HepG2 (cell line): ENCODE data around the gene ST3GAL2. TPM values are rescaled to one million over a fixed set of nuclear protein-coding genes. Genes with fewer than 3 reads are reported as not detected.

Experiments used
- CBX5 ChIP-seq: sonication (generic); formaldehyde crosslinking; IDR thresholded peaks from 2 replicates; pipeline ENCODE4 v1.4.0; 2020; ENCODE audit warnings: missing genetic modification reagents, borderline replicate concordance
- FOXK2 ChIP-seq: fragments of 450-650 bp; IDR thresholded peaks from 2 replicates; pipeline ENCODE4 v1.6.1; 2016
- HNRNPH1 ChIP-seq: fragments of 200-400 bp; formaldehyde crosslinking; optimal IDR thresholded peaks from 2 replicates; pipeline ENCODE3; 2017; ENCODE audit warnings: mild to moderate bottlenecking, low read depth, low read length
- ISX ChIP-seq: sonication (generic); formaldehyde crosslinking; conservative IDR thresholded peaks from 2 replicates; pipeline ENCODE4 v1.5.0; 2020; ENCODE audit warnings: missing genetic modification reagents
- PRDM15 ChIP-seq: sonication (generic); formaldehyde crosslinking; IDR thresholded peaks from 2 replicates; pipeline ENCODE4 v1.4.0; 2020; ENCODE audit warnings: missing genetic modification reagents
- TCF7 ChIP-seq: sonication (generic); IDR thresholded peaks from 2 replicates; pipeline ENCODE4 v1.6.1; 2016; ENCODE audit warnings: antibody characterized with exemption, low read depth
- TFAP4 ChIP-seq: sonication (generic); IDR thresholded peaks from 2 replicates; pipeline ENCODE4 v1.6.1; 2016; ENCODE audit warnings: low read depth, borderline replicate concordance
- ZFP36L2 ChIP-seq: sonication (generic); formaldehyde crosslinking; IDR thresholded peaks from 2 replicates; pipeline ENCODE4 v1.4.0; 2020; ENCODE audit warnings: missing genetic modification reagents
- ZFY ChIP-seq: sonication (generic); formaldehyde crosslinking; IDR thresholded peaks from 2 replicates; pipeline ENCODE4 v1.4.0; 2020; ENCODE audit warnings: missing genetic modification reagents
- ZMYM3 ChIP-seq: sonication (generic); formaldehyde crosslinking; IDR thresholded peaks from 2 replicates; pipeline ENCODE4 v1.5.1; 2020; ENCODE audit warnings: mild to moderate bottlenecking, missing genetic modification reagents
- ZNF160 ChIP-seq: sonication (generic); formaldehyde crosslinking; IDR thresholded peaks from 2 replicates; pipeline ENCODE4 v1.8.0; 2022; ENCODE audit warnings: mild to moderate bottlenecking, inconsistent platforms, missing genetic modification reagents
- ZNF264 ChIP-seq: sonication (generic); formaldehyde crosslinking; IDR thresholded peaks from 2 replicates; pipeline ENCODE4 v1.4.0; 2020; ENCODE audit warnings: missing genetic modification reagents
- ZNF275 ChIP-seq: sonication (generic); formaldehyde crosslinking; IDR thresholded peaks from 2 replicates; pipeline ENCODE4 v1.8.0; 2022; ENCODE audit warnings: missing genetic modification reagents, mild to moderate bottlenecking, inconsistent platforms, borderline replicate concordance
- ZNF333 ChIP-seq: sonication (generic); formaldehyde crosslinking; IDR thresholded peaks from 2 replicates; pipeline ENCODE4 v1.4.0; 2020; ENCODE audit warnings: mild to moderate bottlenecking, missing genetic modification reagents, borderline replicate concordance
- ZNF615 ChIP-seq: sonication (generic); formaldehyde crosslinking; IDR thresholded peaks from 2 replicates; pipeline ENCODE4 v1.5.0; 2020; ENCODE audit warnings: mild to moderate bottlenecking, missing genetic modification reagents, borderline replicate concordance
- ZNF879 ChIP-seq: sonication (generic); formaldehyde crosslinking; IDR thresholded peaks from 2 replicates; pipeline ENCODE4 v1.8.1; 2023; ENCODE audit warnings: missing genetic modification reagents
- polyA plus RNA-seq, 8 experiments: library from polyadenylated mRNA; depleted of rRNA in 3 of 8; stranded (reverse) in 7 of 8; unstranded in 1 of 8; fragments of >200 nt; fragmentation: Illumina TruSeq in 4 of 8; extraction: Trizol in 4 of 8; gene quantifications; 2 replicates each; pipeline versions ENCODE4 v1.2.1 to v1.2.3, GENCODE V29; 2011 to 2016; ENCODE audit warnings: low read depth in 4 of 8, missing spikeins in 1 of 8, mixed read lengths in 1 of 8; ENCODE audit not compliant: insufficient read depth in 1 of 8
- total RNA-seq, 5 experiments: library from RNA; depleted of rRNA; stranded (reverse); fragments of >200 nt; fragmentation: Illumina TruSeq; extraction: Trizol; gene quantifications; 2 replicates each; pipeline ENCODE4 v1.2.3, GENCODE V29; 2016; ENCODE audit warnings: low read depth in 1 of 5
- TF ChIP-seq, protein P1 (sequence below): fragments of 450-650 bp; IDR thresholded peaks from 2 replicates; pipeline ENCODE4 v1.6.1; 2017; ENCODE audit warnings: mild to moderate bottlenecking
- TF ChIP-seq, protein P2 (sequence below): sonication (generic); formaldehyde crosslinking; IDR thresholded peaks from 2 replicates; pipeline ENCODE4 v1.8.1; 2023; ENCODE audit warnings: mild to moderate bottlenecking, missing genetic modification reagents

ST3GAL2 gene
- total and polyA plus RNA-seq, 2 of the 13 experiments (the other 11 are each of a cell fraction or from before 2014, with no cell fraction given): 16.3 to 24.9 TPM

- TF ChIP-seq, protein P1, sequence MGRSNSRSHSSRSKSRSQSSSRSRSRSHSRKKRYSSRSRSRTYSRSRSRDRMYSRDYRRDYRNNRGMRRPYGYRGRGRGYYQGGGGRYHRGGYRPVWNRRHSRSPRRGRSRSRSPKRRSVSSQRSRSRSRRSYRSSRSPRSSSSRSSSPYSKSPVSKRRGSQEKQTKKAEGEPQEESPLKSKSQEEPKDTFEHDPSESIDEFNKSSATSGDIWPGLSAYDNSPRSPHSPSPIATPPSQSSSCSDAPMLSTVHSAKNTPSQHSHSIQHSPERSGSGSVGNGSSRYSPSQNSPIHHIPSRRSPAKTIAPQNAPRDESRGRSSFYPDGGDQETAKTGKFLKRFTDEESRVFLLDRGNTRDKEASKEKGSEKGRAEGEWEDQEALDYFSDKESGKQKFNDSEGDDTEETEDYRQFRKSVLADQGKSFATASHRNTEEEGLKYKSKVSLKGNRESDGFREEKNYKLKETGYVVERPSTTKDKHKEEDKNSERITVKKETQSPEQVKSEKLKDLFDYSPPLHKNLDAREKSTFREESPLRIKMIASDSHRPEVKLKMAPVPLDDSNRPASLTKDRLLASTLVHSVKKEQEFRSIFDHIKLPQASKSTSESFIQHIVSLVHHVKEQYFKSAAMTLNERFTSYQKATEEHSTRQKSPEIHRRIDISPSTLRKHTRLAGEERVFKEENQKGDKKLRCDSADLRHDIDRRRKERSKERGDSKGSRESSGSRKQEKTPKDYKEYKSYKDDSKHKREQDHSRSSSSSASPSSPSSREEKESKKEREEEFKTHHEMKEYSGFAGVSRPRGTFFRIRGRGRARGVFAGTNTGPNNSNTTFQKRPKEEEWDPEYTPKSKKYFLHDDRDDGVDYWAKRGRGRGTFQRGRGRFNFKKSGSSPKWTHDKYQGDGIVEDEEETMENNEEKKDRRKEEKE: no peak
- TF ChIP-seq PRDM15 (CRISPR knock-in tag) (no peak), ZNF160 (CRISPR knock-in tag) (no peak), ISX (CRISPR knock-in tag) (no peak), TCF7 (no peak), ZNF615 (CRISPR knock-in tag) (no peak), HNRNPH1 (no peak), ZNF275 (peak; percentile 29; the same call in 1 of the 2 replicates), TFAP4 (peak; percentile 33; the same call in 1 of the 2 replicates), CBX5 (CRISPR knock-in tag) (no peak), ZFP36L2 (CRISPR knock-in tag) (no peak), FOXK2 (no peak), ZFY (CRISPR knock-in tag) (0 out of 2 replicates have a peak, but pooled peaks have one; percentile 37), ZNF879 (CRISPR knock-in tag) (no peak), ZNF264 (CRISPR knock-in tag) (no peak), ZNF333 (CRISPR knock-in tag) (no peak), ZMYM3 (CRISPR knock-in tag) (no peak)
- TF ChIP-seq, protein P2, sequence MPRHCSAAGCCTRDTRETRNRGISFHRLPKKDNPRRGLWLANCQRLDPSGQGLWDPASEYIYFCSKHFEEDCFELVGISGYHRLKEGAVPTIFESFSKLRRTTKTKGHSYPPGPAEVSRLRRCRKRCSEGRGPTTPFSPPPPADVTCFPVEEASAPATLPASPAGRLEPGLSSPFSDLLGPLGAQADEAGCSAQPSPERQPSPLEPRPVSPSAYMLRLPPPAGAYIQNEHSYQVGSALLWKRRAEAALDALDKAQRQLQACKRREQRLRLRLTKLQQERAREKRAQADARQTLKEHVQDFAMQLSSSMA: no peak
Measured at GRCh38 chr16:70437017-70437581, 1.8 kb downstream of the ST3GAL2 start (continued).
